ENCODE data around the gene MPC2. TPM values are rescaled to one million over a fixed set of nuclear protein-coding genes. Genes with fewer than 3 reads are reported as not detected.
"Not testable (repeated sequence)": the region's sequence is repeated elsewhere in the genome, so short reads cannot be mapped to it uniquely, and the experiment has no call there.

The MPC2 gene
- total RNA-seq, 2 donors from 2014 or later: 78.9 to 169 TPM

GRCh38 chr1:167866739-167867414, 70.0 kb downstream of the MPC2 start:
- intact Hi-C loops (cut with DNase I): not testable (repeated sequence)

More at GRCh38 chr1:167866739-167867414, 70.0 kb downstream of the MPC2 start:
- not testable (repeated sequence) for H3K4me1 ChIP-seq (replicated peaks); H3K9me3 ChIP-seq; H3K4me3 ChIP-seq; H3K36me3 ChIP-seq; H3K27me3 ChIP-seq (replicated peaks; ENCODE audit: insufficient read depth); H3K27ac ChIP-seq; DNase-seq (ENCODE audit: low spot score)
- WGBS: 91% methylated on average over 8 of the region's 8 CpGs

Other genes starting within 250 kb of the MPC2 start
- 100 to 1,000 TPM in 1 of 2 donors, 10 to 100 TPM in 1; 52.5 to 135 TPM for gene MPZL1, start 215.1 kb downstream of the MPC2 start, total RNA-seq
- gene ADCY10, start 22.9 kb downstream of the MPC2 start, total RNA-seq: 1 to 10 TPM in 1 of 2 donors, under 1 TPM in 1; 0.05 to 1.4 TPM
- gene DCAF6, start 389 bp downstream of the MPC2 start, total RNA-seq: 100 to 1,000 TPM in 1 of 2 donors, 10 to 100 TPM in 1; 71.4 to 116 TPM
- gene GPR161, start 199.9 kb upstream of the MPC2 start, total RNA-seq: 10 to 100 TPM in 1 of 2 donors, 1 to 10 TPM in 1; 4.5 to 23.3 TPM
- 10 to 100 TPM; 14.2 to 29.9 TPM for gene TIPRL, start 241.9 kb upstream of the MPC2 start, total RNA-seq